Measurements from ENCODE around the gene PTPRN. TPM values are rescaled to one million over a fixed set of nuclear protein-coding genes. Genes with fewer than 3 reads are reported as not detected.

The PTPRN gene
- total and polyA plus RNA-seq, 9 of the 15 experiments (the other 6 are each of a cell fraction or from before 2014, with no cell fraction given) = 0.15 to 2.4 (median 0.43) TPM; not detected in 1

DNA sequence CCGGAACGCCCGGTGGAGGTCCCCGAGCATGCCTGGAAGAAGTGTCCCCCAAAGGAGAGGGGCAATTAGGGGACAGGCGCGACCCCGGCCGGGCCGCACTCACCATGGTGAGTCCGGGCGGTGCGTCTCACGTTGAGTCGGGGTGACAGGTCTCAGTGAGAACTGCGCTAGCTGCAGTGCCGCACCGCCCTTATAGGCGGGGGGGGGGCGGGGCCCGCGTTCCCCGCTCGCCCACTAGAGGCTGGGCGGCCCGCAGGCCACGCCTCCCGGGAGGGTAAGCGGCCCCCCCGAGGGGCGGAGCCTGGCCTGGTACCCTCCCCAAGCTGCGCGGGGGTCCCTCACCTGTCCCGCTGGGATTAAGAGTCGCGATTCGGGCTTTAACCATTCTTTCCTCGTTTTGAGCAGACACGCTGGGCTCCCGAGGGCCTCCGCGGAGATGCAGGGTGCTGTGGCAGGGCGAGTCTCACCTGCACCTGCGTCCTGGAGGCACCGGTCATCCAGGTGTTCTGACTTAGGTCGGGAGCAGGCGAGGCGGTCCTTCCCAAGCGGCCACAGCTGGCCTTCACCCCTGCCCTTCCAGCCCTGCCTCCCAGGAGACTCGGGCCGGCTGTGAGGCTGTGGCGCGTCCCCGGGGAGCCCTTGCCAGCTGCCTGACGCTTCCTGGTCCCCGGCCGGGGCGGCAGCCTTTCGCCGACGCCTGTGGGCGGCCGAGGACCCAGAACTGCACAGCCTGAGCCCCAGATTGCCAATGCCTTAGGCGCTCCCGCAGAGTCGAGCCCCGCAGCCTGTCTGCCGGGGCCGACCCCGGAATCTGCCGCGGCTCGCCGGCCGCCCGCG lies 55.2 kb downstream of the PTPRN start, which contains the start of gene TUBA4A (continued):
- TF ChIP-seq, protein P1, sequence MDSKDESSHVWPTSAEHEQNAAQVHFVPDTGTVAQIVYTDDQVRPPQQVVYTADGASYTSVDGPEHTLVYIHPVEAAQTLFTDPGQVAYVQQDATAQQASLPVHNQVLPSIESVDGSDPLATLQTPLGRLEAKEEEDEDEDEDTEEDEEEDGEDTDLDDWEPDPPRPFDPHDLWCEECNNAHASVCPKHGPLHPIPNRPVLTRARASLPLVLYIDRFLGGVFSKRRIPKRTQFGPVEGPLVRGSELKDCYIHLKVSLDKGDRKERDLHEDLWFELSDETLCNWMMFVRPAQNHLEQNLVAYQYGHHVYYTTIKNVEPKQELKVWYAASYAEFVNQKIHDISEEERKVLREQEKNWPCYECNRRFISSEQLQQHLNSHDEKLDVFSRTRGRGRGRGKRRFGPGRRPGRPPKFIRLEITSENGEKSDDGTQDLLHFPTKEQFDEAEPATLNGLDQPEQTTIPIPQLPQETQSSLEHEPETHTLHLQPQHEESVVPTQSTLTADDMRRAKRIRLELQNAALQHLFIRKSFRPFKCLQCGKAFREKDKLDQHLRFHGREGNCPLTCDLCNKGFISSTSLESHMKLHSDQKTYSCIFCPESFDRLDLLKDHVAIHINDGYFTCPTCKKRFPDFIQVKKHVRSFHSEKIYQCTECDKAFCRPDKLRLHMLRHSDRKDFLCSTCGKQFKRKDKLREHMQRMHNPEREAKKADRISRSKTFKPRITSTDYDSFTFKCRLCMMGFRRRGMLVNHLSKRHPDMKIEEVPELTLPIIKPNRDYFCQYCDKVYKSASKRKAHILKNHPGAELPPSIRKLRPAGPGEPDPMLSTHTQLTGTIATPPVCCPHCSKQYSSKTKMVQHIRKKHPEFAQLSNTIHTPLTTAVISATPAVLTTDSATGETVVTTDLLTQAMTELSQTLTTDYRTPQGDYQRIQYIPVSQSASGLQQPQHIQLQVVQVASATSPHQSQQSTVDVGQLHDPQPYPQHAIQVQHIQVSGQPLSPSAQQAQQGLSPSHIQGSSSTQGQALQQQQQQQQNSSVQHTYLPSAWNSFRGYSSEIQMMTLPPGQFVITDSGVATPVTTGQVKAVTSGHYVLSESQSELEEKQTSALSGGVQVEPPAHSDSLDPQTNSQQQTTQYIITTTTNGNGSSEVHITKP (IDR thresholded peaks at IDR 0.05; ENCODE audit: partially characterized antibody) = no peak
- no peak for TF ChIP-seq ILK (tag; IDR thresholded peaks at IDR 0.05; ENCODE audit: borderline replicate concordance, low read depth)
- 0 out of 2 replicates have a peak, but pooled peaks have one; percentile 28 for TF ChIP-seq TARDBP (IDR thresholded peaks at IDR 0.05)
- TF ChIP-seq, protein P2, sequence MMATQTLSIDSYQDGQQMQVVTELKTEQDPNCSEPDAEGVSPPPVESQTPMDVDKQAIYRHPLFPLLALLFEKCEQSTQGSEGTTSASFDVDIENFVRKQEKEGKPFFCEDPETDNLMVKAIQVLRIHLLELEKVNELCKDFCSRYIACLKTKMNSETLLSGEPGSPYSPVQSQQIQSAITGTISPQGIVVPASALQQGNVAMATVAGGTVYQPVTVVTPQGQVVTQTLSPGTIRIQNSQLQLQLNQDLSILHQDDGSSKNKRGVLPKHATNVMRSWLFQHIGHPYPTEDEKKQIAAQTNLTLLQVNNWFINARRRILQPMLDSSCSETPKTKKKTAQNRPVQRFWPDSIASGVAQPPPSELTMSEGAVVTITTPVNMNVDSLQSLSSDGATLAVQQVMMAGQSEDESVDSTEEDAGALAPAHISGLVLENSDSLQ (IDR thresholded peaks at IDR 0.05) = peak; percentile 52
- no peak for TF ChIP-seq CBFA2T2 (conservative IDR thresholded peaks at IDR 0.05)
- TF ChIP-seq, protein P3, sequence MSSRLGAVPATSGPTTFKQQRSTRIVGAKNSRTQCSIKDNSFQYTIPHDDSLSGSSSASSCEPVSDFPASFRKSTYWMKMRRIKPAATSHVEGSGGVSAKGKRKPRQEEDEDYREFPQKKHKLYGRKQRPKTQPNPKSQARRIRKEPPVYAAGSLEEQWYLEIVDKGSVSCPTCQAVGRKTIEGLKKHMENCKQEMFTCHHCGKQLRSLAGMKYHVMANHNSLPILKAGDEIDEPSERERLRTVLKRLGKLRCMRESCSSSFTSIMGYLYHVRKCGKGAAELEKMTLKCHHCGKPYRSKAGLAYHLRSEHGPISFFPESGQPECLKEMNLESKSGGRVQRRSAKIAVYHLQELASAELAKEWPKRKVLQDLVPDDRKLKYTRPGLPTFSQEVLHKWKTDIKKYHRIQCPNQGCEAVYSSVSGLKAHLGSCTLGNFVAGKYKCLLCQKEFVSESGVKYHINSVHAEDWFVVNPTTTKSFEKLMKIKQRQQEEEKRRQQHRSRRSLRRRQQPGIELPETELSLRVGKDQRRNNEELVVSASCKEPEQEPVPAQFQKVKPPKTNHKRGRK (tag; IDR thresholded peaks at IDR 0.05) = no peak
- no peak for TF ChIP-seq ZNF3 (CRISPR knock-in tag; IDR thresholded peaks at IDR 0.05)
- peak; percentile 59 for TF ChIP-seq CXXC5 (CRISPR knock-in tag; IDR thresholded peaks at IDR 0.05)
- no peak for TF ChIP-seq NELFE (IDR thresholded peaks at IDR 0.05; ENCODE audit: insufficient read depth, insufficient read length)
- no peak for TF ChIP-seq STAT5B (CRISPR knock-in tag; IDR thresholded peaks at IDR 0.05)
- no peak for TF ChIP-seq U2AF1 (optimal IDR thresholded peaks at IDR 0.05; ENCODE audit: low read depth, low read length)
- TF ChIP-seq, protein P4, sequence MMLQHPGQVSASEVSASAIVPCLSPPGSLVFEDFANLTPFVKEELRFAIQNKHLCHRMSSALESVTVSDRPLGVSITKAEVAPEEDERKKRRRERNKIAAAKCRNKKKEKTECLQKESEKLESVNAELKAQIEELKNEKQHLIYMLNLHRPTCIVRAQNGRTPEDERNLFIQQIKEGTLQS (IDR thresholded peaks at IDR 0.05) = no peak
- TF ChIP-seq, protein P4 (CRISPR knock-in tag; conservative IDR thresholded peaks at IDR 0.05) = no peak
- TF ChIP-seq, protein P5, sequence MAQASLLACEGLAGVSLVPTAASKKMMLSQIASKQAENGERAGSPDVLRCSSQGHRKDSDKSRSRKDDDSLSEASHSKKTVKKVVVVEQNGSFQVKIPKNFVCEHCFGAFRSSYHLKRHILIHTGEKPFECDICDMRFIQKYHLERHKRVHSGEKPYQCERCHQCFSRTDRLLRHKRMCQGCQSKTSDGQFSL (CRISPR knock-in tag; IDR thresholded peaks at IDR 0.05) = peak; percentile 59
- TF ChIP-seq, protein P5 (tag; IDR thresholded peaks at IDR 0.05) = peak in 1 of 2 experiments; percentile 11; a peak in 1 of 4 replicates
- TF ChIP-seq, protein P6, sequence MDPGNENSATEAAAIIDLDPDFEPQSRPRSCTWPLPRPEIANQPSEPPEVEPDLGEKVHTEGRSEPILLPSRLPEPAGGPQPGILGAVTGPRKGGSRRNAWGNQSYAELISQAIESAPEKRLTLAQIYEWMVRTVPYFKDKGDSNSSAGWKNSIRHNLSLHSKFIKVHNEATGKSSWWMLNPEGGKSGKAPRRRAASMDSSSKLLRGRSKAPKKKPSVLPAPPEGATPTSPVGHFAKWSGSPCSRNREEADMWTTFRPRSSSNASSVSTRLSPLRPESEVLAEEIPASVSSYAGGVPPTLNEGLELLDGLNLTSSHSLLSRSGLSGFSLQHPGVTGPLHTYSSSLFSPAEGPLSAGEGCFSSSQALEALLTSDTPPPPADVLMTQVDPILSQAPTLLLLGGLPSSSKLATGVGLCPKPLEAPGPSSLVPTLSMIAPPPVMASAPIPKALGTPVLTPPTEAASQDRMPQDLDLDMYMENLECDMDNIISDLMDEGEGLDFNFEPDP (CRISPR knock-in tag; IDR thresholded peaks at IDR 0.05) = no peak
- no peak for TF ChIP-seq ZNF282 (CRISPR knock-in tag; IDR thresholded peaks at IDR 0.05)
